ENCODE data around the gene SELENOH.

Gene SELENOH

DNA sequence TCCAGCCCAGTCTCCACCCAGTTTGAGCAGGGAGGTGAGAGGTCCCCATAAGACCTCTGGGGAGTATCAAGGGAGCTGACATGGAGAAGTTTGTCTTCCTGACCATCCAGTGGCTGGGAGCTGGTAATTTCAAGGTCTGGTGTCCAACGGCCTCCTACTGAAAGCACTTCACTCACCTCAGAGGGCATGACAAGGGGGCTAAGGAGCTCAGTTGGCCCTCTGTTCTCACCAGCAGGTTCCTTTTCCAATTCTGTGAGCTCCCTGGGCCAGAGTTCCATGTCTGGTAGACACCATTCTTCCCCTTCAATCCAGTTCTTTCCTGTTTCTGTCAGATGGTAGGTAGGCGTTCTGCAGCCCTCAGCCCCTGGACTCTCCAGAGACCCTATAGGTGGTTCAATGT lies 3.1 kb downstream of the SELENOH start:
- no peak for DNase-seq
- intact Hi-C loops (cut with DNase I): no loop called here

- intact Hi-C loops (cut with DNase I): no loop called here
- no peak for DNase-seq
These were observed 3.9 kb downstream of the SELENOH start for GRCh38 chr11:57745206-57745605.

DNA sequence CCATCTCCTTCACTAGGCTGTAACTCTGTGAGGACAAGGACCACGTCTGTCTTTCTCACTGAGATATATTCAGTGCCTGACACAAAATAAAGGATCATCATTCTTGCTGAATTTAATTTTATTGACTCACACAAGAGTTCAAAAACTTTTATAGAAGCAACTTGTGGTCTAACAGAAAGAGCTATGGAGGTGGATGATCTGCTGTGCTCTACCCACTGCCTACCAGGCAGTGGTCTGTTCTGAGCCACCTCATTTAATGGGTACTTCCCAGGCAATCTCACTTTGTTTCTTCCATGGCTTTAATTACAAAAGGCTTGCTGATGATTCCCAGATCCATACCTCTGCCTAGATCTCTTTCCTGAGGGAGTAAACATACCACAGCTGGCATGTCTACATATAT lies 5.6 kb downstream of the SELENOH start:
- no peak for DNase-seq
- intact Hi-C loops (cut with DNase I): no loop called here

DNA sequence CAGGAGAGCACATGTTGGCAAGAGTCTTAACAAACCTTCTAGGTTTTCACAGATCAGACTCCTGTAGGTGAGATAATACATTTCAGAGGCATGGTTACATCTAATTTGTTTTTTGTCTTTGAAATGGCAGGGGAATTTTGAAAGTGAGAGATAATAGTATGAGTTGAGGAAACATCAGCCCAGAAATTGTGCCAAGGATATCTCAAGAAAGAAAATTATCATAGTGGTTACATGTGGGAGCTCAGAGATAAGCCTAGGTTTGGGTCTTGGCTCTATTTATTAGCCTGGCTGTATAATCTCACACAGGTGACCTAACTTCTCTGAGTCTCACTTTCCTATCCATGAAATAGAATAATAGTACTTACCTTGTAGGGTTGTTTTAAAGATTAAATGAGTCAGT lies 9.9 kb downstream of the SELENOH start:
- intact Hi-C loops (cut with DNase I): loop anchor here (5.0 to 10.0 kb wide), 2 partner anchors 51 to 764 kb away; no protein-coding TSS in a partner anchor
- DNase-seq: no peak

DNA sequence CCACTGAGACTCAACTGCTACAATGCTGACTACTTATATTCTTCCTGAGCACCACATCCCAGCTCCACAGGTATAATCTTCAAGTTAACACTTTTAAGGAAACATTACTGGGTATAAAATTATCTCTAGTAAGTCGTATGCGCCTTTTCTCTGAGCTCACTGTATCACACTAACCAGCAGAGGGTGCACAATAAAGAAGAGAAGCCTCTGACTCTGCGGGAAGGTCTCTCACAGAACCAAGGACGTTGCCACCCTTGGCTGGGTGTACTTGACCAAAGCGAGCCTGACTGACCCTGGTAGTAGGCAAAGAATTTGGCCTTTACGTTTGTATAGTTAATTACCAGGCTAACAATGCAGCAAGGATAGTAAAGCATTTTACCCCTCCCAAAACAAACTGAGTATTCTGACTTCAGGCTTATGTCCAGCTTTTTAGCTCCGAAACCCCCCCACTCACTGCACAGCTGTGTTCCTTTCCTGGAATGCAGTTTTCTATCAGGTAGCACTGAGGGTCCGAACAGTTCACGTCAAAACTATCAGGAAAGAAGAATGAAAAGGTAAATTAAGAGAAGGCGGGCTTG lies 10.5 kb downstream of the SELENOH start, which contains the start of gene BTBD18:
Gene BTBD18 (minus strand): TSS at position 144 of the 578 bp plus-strand sequence. CDS start 631 bp downstream, outside the sequence.
- no peak for DNase-seq
- intact Hi-C loops (cut with DNase I): loop anchor here (5.0 to 10.0 kb wide), 2 partner anchors 51 to 763 kb away; no protein-coding TSS in a partner anchor

DNA sequence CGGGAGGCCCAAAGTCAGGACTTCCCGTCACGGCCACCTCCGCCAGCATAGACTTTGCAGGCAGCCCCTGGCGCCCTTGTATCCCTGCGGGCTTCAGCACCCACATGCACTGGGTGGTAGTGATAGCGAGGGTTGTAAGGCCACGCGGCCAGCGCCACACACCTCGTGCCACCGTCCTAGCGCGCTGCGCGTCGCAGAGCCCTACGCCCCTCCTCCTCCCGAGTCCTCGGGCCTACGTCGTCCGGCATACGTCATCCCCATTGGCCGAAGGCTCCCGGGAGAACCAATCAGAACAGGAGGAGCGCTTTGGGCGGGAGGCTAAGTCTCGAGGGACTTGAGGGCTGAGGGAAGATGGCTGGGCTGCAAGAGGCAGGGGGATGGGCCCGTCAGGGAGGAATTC lies 11.7 kb downstream of the SELENOH start:
- intact Hi-C loops (cut with DNase I): loop anchor here (5.0 to 10.0 kb wide), 2 partner anchors 49 to 762 kb away; no protein-coding TSS in a partner anchor
- no peak for DNase-seq

- DNase-seq: no peak
- intact Hi-C loops (cut with DNase I): loop anchor here (10.0 kb wide), 1 partner anchor 757 kb away; no protein-coding TSS in a partner anchor
These were observed 16.9 kb downstream of the SELENOH start for GRCh38 chr11:57758174-57758573.

- intact Hi-C loops (cut with DNase I): loop anchor here (5.0 kb wide), 1 partner anchor 49 kb away; the partner anchor contains the start of genes MED19 and TMX2
- DNase-seq: peak; percentile 62 to 96 (median 77)
These were observed 20.3 kb downstream of the SELENOH start, which contains the start of gene CTNND1 for GRCh38 chr11:57761301-57762234. TSS of gene CTNND1 (plus strand) at chr11:57761802. CDS start at chr11:57791479, 29,677 bp downstream.

DNA sequence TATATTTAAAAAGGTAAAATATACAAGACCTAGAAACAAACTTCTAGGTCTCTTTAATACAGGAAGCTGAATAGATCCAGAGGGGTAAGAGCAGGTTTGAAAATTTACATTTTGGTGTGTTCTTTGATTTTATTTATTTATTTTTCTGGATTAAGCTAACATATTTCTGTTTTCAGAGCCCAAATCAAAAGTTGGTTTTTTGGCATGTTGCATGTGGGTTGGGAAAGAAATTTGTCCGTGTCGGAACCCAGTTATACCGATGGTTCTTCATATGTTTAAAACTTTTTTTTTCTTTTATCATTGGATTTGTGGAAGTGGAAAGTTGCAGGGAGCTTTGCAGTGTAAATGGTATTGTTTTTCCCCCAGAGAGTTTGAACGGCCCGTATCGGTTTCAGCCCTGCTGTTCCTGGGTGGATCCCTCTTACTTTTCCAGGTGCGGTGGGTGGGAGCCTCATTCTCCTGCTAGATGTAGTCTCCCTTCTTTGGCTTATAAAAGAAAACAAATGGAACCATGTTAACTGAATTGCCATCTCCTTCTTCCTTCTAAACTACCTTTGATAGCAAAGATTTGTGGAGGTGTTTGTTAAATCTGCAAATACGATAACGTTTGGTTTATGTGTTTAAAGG lies 21.1 kb downstream of the SELENOH start:
- intact Hi-C loops (cut with DNase I): loop anchor here (5.0 kb wide), 1 partner anchor 50 kb away; the partner anchor contains the start of genes MED19 and TMX2
- DNase-seq: no peak

DNA sequence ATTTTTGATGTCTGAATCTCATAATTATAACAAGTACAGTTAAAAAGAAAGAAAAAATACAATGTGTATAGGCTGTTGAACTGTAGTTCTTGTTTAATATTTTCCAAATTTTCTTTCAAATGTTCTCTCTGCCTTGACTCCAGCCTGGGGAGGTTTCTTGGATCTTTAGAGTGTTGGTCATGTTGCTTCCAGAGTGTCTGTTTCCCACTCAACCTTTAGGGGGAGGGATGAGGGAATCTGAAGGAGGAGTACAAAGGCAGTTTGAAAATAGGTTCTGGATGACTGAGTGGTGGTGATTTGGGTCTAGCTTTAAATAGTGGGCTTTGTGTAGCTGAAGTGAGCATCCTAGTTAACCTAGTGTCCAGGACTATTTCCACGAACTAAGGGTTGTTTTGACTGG lies 22.3 kb downstream of the SELENOH start:
- intact Hi-C loops (cut with DNase I): loop anchor here (5.0 kb wide), 1 partner anchor 51 kb away; the partner anchor contains the start of genes MED19 and TMX2
- no peak for DNase-seq

DNA sequence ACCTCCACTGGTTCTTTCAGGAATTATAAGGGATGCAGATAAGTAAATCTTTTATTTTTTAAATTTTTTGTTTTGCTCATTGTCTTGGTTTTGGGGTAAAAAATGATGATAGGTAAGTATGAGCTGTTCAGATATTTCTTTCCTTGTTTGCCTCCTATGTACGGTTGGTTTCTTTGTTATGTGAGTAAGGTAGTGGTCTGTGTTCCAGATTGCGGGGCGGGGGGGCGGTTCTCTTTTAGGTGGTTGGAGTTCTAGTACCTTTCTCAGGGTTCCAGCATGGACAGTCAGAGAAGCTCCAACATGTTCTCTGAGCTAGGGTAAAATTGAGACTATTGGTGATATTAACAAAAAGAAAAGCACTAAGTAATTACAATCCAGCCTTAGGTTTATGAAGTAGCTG lies 22.7 kb downstream of the SELENOH start:
- no peak for DNase-seq
- intact Hi-C loops (cut with DNase I): loop anchor here (5.0 kb wide), 1 partner anchor 52 kb away; the partner anchor contains the start of genes MED19 and TMX2

- intact Hi-C loops (cut with DNase I): loop anchor here (5.0 kb wide), 1 partner anchor 52 kb away; the partner anchor contains the start of genes MED19 and TMX2
- no peak for DNase-seq
These were observed 23.3 kb downstream of the SELENOH start for GRCh38 chr11:57764566-57764965.

- intact Hi-C loops (cut with DNase I): loop anchor here (5.0 kb wide), 1 partner anchor 53 kb away; the partner anchor contains the start of genes MED19 and TMX2
- DNase-seq: no peak
These were observed 23.7 kb downstream of the SELENOH start for GRCh38 chr11:57764972-57765371.

DNA sequence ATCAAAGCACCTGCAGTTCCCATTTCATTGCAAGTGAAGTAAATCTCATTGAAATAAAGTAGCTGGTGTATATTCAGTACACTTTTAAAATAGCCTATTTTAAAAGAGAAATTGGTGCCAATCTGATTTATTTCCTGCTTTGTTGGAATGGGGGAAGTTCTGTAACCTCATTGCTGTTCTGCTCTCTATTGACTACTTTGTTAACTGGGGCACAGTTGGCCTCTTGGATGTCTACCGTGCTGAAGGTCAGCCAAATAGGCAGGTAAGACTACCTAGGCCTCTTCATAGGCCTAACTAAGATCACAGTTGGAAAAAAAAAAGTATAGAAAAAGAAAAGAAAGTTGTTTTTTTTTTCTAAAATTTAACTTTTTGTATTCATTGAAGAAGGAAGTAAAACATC lies 29.5 kb downstream of the SELENOH start:
- no peak for DNase-seq
- intact Hi-C loops (cut with DNase I): no loop called here

DNA sequence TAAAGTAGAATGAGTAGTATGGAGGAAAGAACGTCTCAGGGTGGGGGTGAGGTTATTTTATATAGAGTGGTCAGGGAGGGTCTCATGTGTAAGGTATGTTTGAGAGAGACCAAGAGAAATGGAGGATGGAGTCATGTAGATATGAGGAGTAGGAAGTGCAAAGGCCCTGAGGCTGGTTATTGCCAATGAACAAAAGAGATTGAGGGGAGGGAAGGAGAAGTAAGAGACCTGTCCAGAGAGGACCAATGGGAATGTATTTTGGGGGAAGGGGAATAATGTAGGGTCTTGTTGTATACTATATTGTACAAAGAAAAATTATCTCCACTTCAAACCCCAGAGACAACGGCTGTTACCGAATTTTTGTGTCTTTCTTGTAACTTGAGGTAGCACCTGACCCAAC lies 30.1 kb downstream of the SELENOH start:
- intact Hi-C loops (cut with DNase I): no loop called here
- no peak for DNase-seq

- DNase-seq: no peak
- intact Hi-C loops (cut with DNase I): no loop called here
These were observed 31.3 kb downstream of the SELENOH start for GRCh38 chr11:57772562-57772961.

- intact Hi-C loops (cut with DNase I): no loop called here
- no peak for DNase-seq
These were observed 31.8 kb downstream of the SELENOH start for GRCh38 chr11:57773026-57773598.

- intact Hi-C loops (cut with DNase I): no loop called here
- no peak for DNase-seq
These were observed 34.2 kb downstream of the SELENOH start for GRCh38 chr11:57775491-57775890.

GRCh38 chr11:57776031-57776521 lies 34.8 kb downstream of the SELENOH start:
- DNase-seq: no peak

More at GRCh38 chr11:57776031-57776521, 34.8 kb downstream of the SELENOH start:
- intact Hi-C loops (cut with DNase I): no loop called here
